ENCODE measurements around the gene CAPRIN1. TPM values are rescaled to one million over a fixed set of nuclear protein-coding genes. Genes with fewer than 3 reads are reported as not detected.

The CAPRIN1 gene
- polyA plus RNA-seq, 3 donors = 50.4 to 81.5 (median 59.2) TPM

GRCh38 chr11:34136420-34136819 lies 84.9 kb downstream of the CAPRIN1 start:
- peaks cover 81 to 100% of the 10 kb centered on the region in 2 donors for H3K36me3 ChIP-seq (replicated peaks in 1 of 2; ENCODE audit: control insufficient read depth in 1 of 2, insufficient read depth in 2 of 2, low read length in 2 of 2)
- Mint-ChIP-seq H3K27ac (no peak overlapping the region), H3K4me1 (no peaks in the 10 kb centered on the region), H3K36me3 (peaks cover 92 to 93% of the 10 kb centered on the region in 2 donors), H3K4me3 (no peak overlapping the region), H3K9me3 (no peaks in the 10 kb centered on the region), H3K27me3 (ENCODE audit: low read depth in 3 of 3) (no peaks in the 10 kb centered on the region)
- H4K20me1 ChIP-seq (ENCODE audit: insufficient read depth, low read length) = no peaks in the 10 kb centered on the region
- H3K27me3 ChIP-seq (ENCODE audit: control insufficient read depth in 2 of 2, insufficient read depth in 2 of 2, low read length in 2 of 2) = no peaks in the 10 kb centered on the region
- no peak overlapping the region for H3K27ac ChIP-seq (ENCODE audit: low read depth in 1 of 2, low read length in 2 of 2)
- DNase-seq = no peak
- intact Hi-C loops (cut with micrococcal nuclease) = no loop called here
- no peak overlapping the region for H3K9ac ChIP-seq (ENCODE audit: insufficient read depth, low read length, poor library complexity, severe bottlenecking)
- H3K9me3 ChIP-seq (replicated peaks in 1 of 2; ENCODE audit: control insufficient read depth in 1 of 2, insufficient read depth in 1 of 2, low read length in 2 of 2) = no peaks in the 10 kb centered on the region
- H2AFZ ChIP-seq (ENCODE audit: insufficient read depth, low read depth, low read length, poor library complexity, severe bottlenecking) = no peak overlapping the region
- WGBS (ENCODE audit: insufficient coverage) = 100% methylated on average over 3 of the region's 8 CpGs
- H3K79me2 ChIP-seq (ENCODE audit: insufficient read depth, low read length) = no peaks in the 10 kb centered on the region
- TF ChIP-seq CTCF (IDR thresholded peaks at IDR 0.05) = no peak
- no peak overlapping the region for H3K4me3 ChIP-seq (replicated peaks in 1 of 3; ENCODE audit: low read depth in 2 of 3, low read length in 3 of 3)
- no peaks in the 10 kb centered on the region for H3K4me1 ChIP-seq (ENCODE audit: control insufficient read depth in 1 of 2, insufficient read depth in 2 of 2, low read length in 2 of 2)
- H3K4me2 ChIP-seq (replicated peaks; ENCODE audit: extremely low read depth, low read length, poor library complexity, severe bottlenecking) = no peak overlapping the region

- no peak overlapping the region for H3K4me3 ChIP-seq (replicated peaks in 1 of 3; ENCODE audit: low read depth in 2 of 3, low read length in 3 of 3)
- H3K4me1 Mint-ChIP-seq = no peaks in the 10 kb centered on the region
- no peak for TF ChIP-seq CTCF (IDR thresholded peaks at IDR 0.05)
- no peak overlapping the region for H3K4me2 ChIP-seq (replicated peaks; ENCODE audit: extremely low read depth, low read length, poor library complexity, severe bottlenecking)
- H3K36me3 ChIP-seq (replicated peaks in 1 of 2; ENCODE audit: control insufficient read depth in 1 of 2, insufficient read depth in 2 of 2, low read length in 2 of 2) = peaks cover 84 to 100% of the 10 kb centered on the region in 2 donors
- no peaks in the 10 kb centered on the region for H3K27me3 ChIP-seq (ENCODE audit: control insufficient read depth in 2 of 2, insufficient read depth in 2 of 2, low read length in 2 of 2)
- intact Hi-C loops (cut with micrococcal nuclease) = no loop called here
- H3K9me3 Mint-ChIP-seq = no peaks in the 10 kb centered on the region
- peaks cover 90 to 92% of the 10 kb centered on the region in 2 donors for H3K36me3 Mint-ChIP-seq
- no peak overlapping the region for H3K27ac ChIP-seq (ENCODE audit: low read depth in 1 of 2, low read length in 2 of 2)
- WGBS (ENCODE audit: insufficient coverage) = 100% methylated on average over 3 of the region's 7 CpGs
- H3K4me3 Mint-ChIP-seq = no peak overlapping the region
- H4K20me1 ChIP-seq (ENCODE audit: insufficient read depth, low read length) = no peaks in the 10 kb centered on the region
- no peaks in the 10 kb centered on the region for H3K27me3 Mint-ChIP-seq (ENCODE audit: low read depth in 3 of 3)
- H3K79me2 ChIP-seq (ENCODE audit: insufficient read depth, low read length) = no peaks in the 10 kb centered on the region
- H3K4me1 ChIP-seq (ENCODE audit: control insufficient read depth in 1 of 2, insufficient read depth in 2 of 2, low read length in 2 of 2) = no peaks in the 10 kb centered on the region
- no peak overlapping the region for H2AFZ ChIP-seq (ENCODE audit: insufficient read depth, low read depth, low read length, poor library complexity, severe bottlenecking)
- DNase-seq = no peak
- H3K27ac Mint-ChIP-seq = no peak overlapping the region
- H3K9ac ChIP-seq (ENCODE audit: insufficient read depth, low read length, poor library complexity, severe bottlenecking) = no peak overlapping the region
- no peaks in the 10 kb centered on the region for H3K9me3 ChIP-seq (replicated peaks in 1 of 2; ENCODE audit: control insufficient read depth in 1 of 2, insufficient read depth in 1 of 2, low read length in 2 of 2)
Observed at GRCh38 chr11:34139346-34139745, 87.8 kb downstream of the CAPRIN1 start.
